Measurements from ENCODE around the gene KSR2.
"Not testable (repeated sequence)": the region's sequence is repeated elsewhere in the genome, so short reads cannot be mapped to it uniquely, and the experiment has no call there.

KSR2 gene

GRCh38 chr12:117760990-117761389 is 207.8 kb downstream of the KSR2 start:
- DNase-seq (ENCODE audit: low spot score): no peak

- no peak for DNase-seq (ENCODE audit: low spot score)
These were observed 218.1 kb downstream of the KSR2 start for GRCh38 chr12:117750657-117751056.

GRCh38 chr12:117749431-117749830 is 219.4 kb downstream of the KSR2 start:
- no peak for DNase-seq (ENCODE audit: low spot score)

GRCh38 chr12:117746358-117746757 is 222.4 kb downstream of the KSR2 start:
- DNase-seq (ENCODE audit: low spot score): not testable (repeated sequence)

GRCh38 chr12:117744418-117744817 is 224.4 kb downstream of the KSR2 start:
- no peak for DNase-seq (ENCODE audit: low spot score)

- no peak for DNase-seq (ENCODE audit: low spot score)
These were observed 225.0 kb downstream of the KSR2 start for GRCh38 chr12:117743761-117744160.

GRCh38 chr12:117742721-117743120 is 226.1 kb downstream of the KSR2 start:
- no peak for DNase-seq (ENCODE audit: low spot score)

- no peak for DNase-seq (ENCODE audit: low spot score)
These were observed 230.6 kb downstream of the KSR2 start for GRCh38 chr12:117738233-117738632.

- DNase-seq (ENCODE audit: low spot score): no peak
These were observed 235.3 kb downstream of the KSR2 start for GRCh38 chr12:117733549-117733805.

GRCh38 chr12:117732761-117733548 is 235.8 kb downstream of the KSR2 start:
- no peak for DNase-seq (ENCODE audit: low spot score)

- DNase-seq (ENCODE audit: low spot score): not testable (repeated sequence)
These were observed 237.7 kb downstream of the KSR2 start for GRCh38 chr12:117731131-117731530.

- DNase-seq (ENCODE audit: low spot score): no peak
These were observed 241.5 kb downstream of the KSR2 start for GRCh38 chr12:117727301-117727700.

GRCh38 chr12:117724543-117724942 is 244.2 kb downstream of the KSR2 start:
- DNase-seq (ENCODE audit: low spot score): no peak

- DNase-seq (ENCODE audit: low spot score): no peak
These were observed 250.2 kb downstream of the KSR2 start for GRCh38 chr12:117718559-117718958.

GRCh38 chr12:117718141-117718540 is 250.6 kb downstream of the KSR2 start:
- no peak for DNase-seq (ENCODE audit: low spot score)

GRCh38 chr12:117714203-117714602 is 254.6 kb downstream of the KSR2 start:
- no peak for DNase-seq (ENCODE audit: low spot score)

GRCh38 chr12:117710121-117710520 is 258.7 kb downstream of the KSR2 start:
- DNase-seq (ENCODE audit: low spot score): no peak

- DNase-seq (ENCODE audit: low spot score): no peak
These were observed 260.9 kb downstream of the KSR2 start for GRCh38 chr12:117707861-117708260.

GRCh38 chr12:117703584-117703983 is 265.2 kb downstream of the KSR2 start:
- no peak for DNase-seq (ENCODE audit: low spot score)

- no peak for DNase-seq (ENCODE audit: low spot score)
These were observed 266.0 kb downstream of the KSR2 start for GRCh38 chr12:117702741-117703140.

- no peak for DNase-seq (ENCODE audit: low spot score)
These were observed 269.2 kb downstream of the KSR2 start for GRCh38 chr12:117699575-117699974.

- no peak for DNase-seq (ENCODE audit: low spot score)
These were observed 269.7 kb downstream of the KSR2 start for GRCh38 chr12:117699118-117699517.

- no peak for DNase-seq (ENCODE audit: low spot score)
These were observed 272.8 kb downstream of the KSR2 start for GRCh38 chr12:117695956-117696355.

GRCh38 chr12:117692512-117692911 is 276.3 kb downstream of the KSR2 start:
- no peak for DNase-seq (ENCODE audit: low spot score)

Data from AG20443 (cell line).